LNCAP (cell line): ENCODE measurements around the gene HTRA1.

Experiments
- CTCF ChIP-seq: fragments of 450-650 bp; IDR thresholded peaks from 2 replicates; pipeline ENCODE4 v1.5.1; 2017; ENCODE audit warnings: mild to moderate bottlenecking

The HTRA1 gene

GRCh38 chr10:122445469-122445868 is 15.9 kb upstream of the HTRA1 start:
- TF ChIP-seq CTCF = no peak

GRCh38 chr10:122445904-122446303 is 15.4 kb upstream of the HTRA1 start:
- TF ChIP-seq CTCF = no peak

GRCh38 chr10:122446668-122447423 is 14.5 kb upstream of the HTRA1 start:
- no peak for TF ChIP-seq CTCF

GRCh38 chr10:122448600-122448999 is 12.8 kb upstream of the HTRA1 start:
- TF ChIP-seq CTCF = no peak

- TF ChIP-seq CTCF = no peak
These were observed 12.2 kb upstream of the HTRA1 start for GRCh38 chr10:122449153-122449552.

GRCh38 chr10:122450353-122450990 is 10.9 kb upstream of the HTRA1 start:
- TF ChIP-seq CTCF = no peak

- TF ChIP-seq CTCF = no peak
These were observed 7.3 kb upstream of the HTRA1 start for GRCh38 chr10:122454071-122454470.
